ENCODE measurements around the gene COG3.

GRCh38 chr13:45540864-45541263 is 76.1 kb downstream of the COG3 start:
- TF ChIP-seq CTCF (IDR thresholded peaks at IDR 0.05) (no peak), POLR2A (IDR thresholded peaks at IDR 0.05) (no peak)
